DLD1 (cell line): Measurements from ENCODE around the gene URI1.
"Not testable (repeated sequence)": the region's sequence is repeated elsewhere in the genome, so short reads cannot be mapped to it uniquely, and the experiment has no call there.

Experiments
- in situ Hi-C: cut with HindIII; loops from 2 replicates; pipeline ENCODE4 v1.10.0; 2017; ENCODE audit warnings: low sequenced_read_pairs

The URI1 gene

GRCh38 chr19:30020189-30020588, 78.2 kb downstream of the URI1 start:
- in situ Hi-C loops, result no loop called here

GRCh38 chr19:30022659-30023058, 80.6 kb downstream of the URI1 start:
- in situ Hi-C loops, result no loop called here

- in situ Hi-C loops, result no loop called here
Observed at GRCh38 chr19:30023330-30023729, 81.3 kb downstream of the URI1 start.

- in situ Hi-C loops, result no loop called here
Observed at GRCh38 chr19:30024091-30024490, 82.1 kb downstream of the URI1 start.

GRCh38 chr19:30026933-30027332, 84.9 kb downstream of the URI1 start:
- in situ Hi-C loops, result no loop called here

GRCh38 chr19:30028118-30028991, 86.3 kb downstream of the URI1 start:
- in situ Hi-C loops, result no loop called here

GRCh38 chr19:30028992-30029343, 86.9 kb downstream of the URI1 start:
- in situ Hi-C loops, result no loop called here

GRCh38 chr19:30029721-30030510, 87.9 kb downstream of the URI1 start:
- in situ Hi-C loops, result no loop called here

- in situ Hi-C loops, result no loop called here
Observed at GRCh38 chr19:30034321-30034720, 92.3 kb downstream of the URI1 start.

GRCh38 chr19:30036154-30037129, 94.4 kb downstream of the URI1 start:
- in situ Hi-C loops, result no loop called here

- in situ Hi-C loops, result no loop called here
Observed at GRCh38 chr19:30037835-30038234, 95.8 kb downstream of the URI1 start.

- in situ Hi-C loops, result not testable (repeated sequence)
Observed at GRCh38 chr19:30041931-30042330, 99.9 kb downstream of the URI1 start.

- in situ Hi-C loops, result not testable (repeated sequence)
Observed at GRCh38 chr19:30043008-30043407, 101.0 kb downstream of the URI1 start.

- in situ Hi-C loops, result no loop called here
Observed at GRCh38 chr19:30044273-30045248, 102.5 kb downstream of the URI1 start.

- in situ Hi-C loops, result no loop called here
Observed at GRCh38 chr19:30046522-30046921, 104.5 kb downstream of the URI1 start.

- in situ Hi-C loops, result no loop called here
Observed at GRCh38 chr19:30047432-30047831, 105.4 kb downstream of the URI1 start.

GRCh38 chr19:30049226-30049625, 107.2 kb downstream of the URI1 start:
- in situ Hi-C loops, result no loop called here

GRCh38 chr19:30049846-30050667, 108.0 kb downstream of the URI1 start:
- in situ Hi-C loops, result no loop called here
